ENCODE data around the gene ANKIB1. TPM values are rescaled to one million over a fixed set of nuclear protein-coding genes. Genes with fewer than 3 reads are reported as not detected.
A peak's percentile ranks its signal among the peaks of the same experiment; 100 is the strongest.
"Not testable (repeated sequence)": the region's sequence is repeated elsewhere in the genome, so short reads cannot be mapped to it uniquely, and the experiment has no call there.

Gene ANKIB1
- total and polyA plus RNA-seq, 2 donors from 2014 or later = 10.7 to 59.0 TPM

DNA sequence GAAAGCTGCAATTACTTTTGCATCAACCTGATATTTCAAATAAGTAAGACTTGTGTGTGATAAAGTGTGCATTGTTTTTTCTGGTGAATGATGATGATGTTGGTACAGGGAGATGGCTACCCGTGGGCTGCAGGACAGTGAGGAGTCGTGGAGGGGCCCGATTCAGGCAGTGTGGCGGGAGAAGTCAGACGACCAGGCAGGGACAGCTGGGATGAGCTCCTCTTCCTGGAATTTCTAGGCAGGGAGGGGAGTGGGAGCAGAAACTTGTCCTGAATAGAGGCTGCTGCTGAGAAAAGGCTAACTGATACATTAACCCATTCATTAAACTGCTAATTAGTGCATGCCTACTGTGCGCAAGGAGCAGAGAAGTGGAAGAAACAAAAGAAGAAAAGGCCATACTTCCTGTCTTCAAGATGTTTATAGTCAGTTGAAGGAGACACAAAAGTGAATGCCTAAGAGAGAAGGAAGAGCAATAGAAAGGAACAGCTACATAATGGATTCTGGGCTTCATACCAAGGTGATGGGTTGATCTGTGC lies 192.2 kb downstream of the ANKIB1 start:
- Histone ChIP-seq H3K4me3 (ENCODE audit: low read length in 3 of 3) (no peak overlapping the region), H3K4me1 (ENCODE audit: control insufficient read depth in 2 of 3, insufficient read depth in 2 of 3, low read depth in 1 of 3, low read length in 3 of 3) (no peaks in the 10 kb centered on the region), H3K9me3 (ENCODE audit: control insufficient read depth in 2 of 3, insufficient read depth in 1 of 3, low read length in 3 of 3) (no peaks in the 10 kb centered on the region), H3K27me3 (ENCODE audit: control insufficient read depth, insufficient read depth, low read length) (no peaks in the 10 kb centered on the region), H3K27ac (ENCODE audit: low read depth in 2 of 2, low read length in 2 of 2) (no peak overlapping the region), H3K9ac (ENCODE audit: low read length in 3 of 3) (no peak overlapping the region), H3K36me3 (ENCODE audit: control insufficient read depth in 2 of 3, insufficient read depth in 3 of 3, low read length in 3 of 3) (no peaks in the 10 kb centered on the region)
- intact Hi-C loops (cut with DNase I) = no loop called here
- DNase-seq (no peak), FAIRE-seq (no peak)
- TF ChIP-seq, protein P1, sequence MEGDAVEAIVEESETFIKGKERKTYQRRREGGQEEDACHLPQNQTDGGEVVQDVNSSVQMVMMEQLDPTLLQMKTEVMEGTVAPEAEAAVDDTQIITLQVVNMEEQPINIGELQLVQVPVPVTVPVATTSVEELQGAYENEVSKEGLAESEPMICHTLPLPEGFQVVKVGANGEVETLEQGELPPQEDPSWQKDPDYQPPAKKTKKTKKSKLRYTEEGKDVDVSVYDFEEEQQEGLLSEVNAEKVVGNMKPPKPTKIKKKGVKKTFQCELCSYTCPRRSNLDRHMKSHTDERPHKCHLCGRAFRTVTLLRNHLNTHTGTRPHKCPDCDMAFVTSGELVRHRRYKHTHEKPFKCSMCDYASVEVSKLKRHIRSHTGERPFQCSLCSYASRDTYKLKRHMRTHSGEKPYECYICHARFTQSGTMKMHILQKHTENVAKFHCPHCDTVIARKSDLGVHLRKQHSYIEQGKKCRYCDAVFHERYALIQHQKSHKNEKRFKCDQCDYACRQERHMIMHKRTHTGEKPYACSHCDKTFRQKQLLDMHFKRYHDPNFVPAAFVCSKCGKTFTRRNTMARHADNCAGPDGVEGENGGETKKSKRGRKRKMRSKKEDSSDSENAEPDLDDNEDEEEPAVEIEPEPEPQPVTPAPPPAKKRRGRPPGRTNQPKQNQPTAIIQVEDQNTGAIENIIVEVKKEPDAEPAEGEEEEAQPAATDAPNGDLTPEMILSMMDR (IDR thresholded peaks at IDR 0.05; ENCODE audit: borderline replicate concordance, extremely low read depth, insufficient read depth) = no peak

DNA sequence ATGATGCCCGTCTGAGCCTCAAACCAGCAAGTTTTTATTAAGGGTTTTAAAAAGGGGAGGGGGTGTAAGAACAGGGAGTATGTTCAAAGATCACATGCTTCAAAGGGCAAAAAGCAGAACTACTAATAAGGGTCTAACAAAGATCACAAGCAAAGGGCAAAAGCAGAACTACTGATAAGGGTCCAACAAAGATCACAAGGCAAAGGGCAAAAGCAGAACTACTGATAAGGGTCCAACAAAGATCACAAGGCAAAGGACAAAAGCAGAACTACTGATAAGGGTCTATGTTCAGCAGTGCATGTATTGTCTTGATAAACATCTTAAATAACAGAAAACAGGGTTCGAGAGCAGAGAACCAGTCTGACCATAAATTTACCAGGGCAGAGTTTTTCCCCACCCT lies 196.9 kb downstream of the ANKIB1 start:
- H3K27ac ChIP-seq (ENCODE audit: low read depth in 2 of 2, low read length in 2 of 2); H3K36me3 ChIP-seq (ENCODE audit: control insufficient read depth in 2 of 3, insufficient read depth in 3 of 3, low read length in 3 of 3); H3K27me3 ChIP-seq (ENCODE audit: control insufficient read depth, insufficient read depth, low read length); intact Hi-C loops (cut with DNase I); H3K9me3 ChIP-seq (ENCODE audit: control insufficient read depth in 2 of 3, insufficient read depth in 1 of 3, low read length in 3 of 3); H3K9ac ChIP-seq (ENCODE audit: low read length in 3 of 3); H3K4me1 ChIP-seq (ENCODE audit: control insufficient read depth in 2 of 3, insufficient read depth in 2 of 3, low read depth in 1 of 3, low read length in 3 of 3); DNase-seq; FAIRE-seq; H3K4me3 ChIP-seq (ENCODE audit: low read length in 3 of 3): not testable (repeated sequence)

DNA sequence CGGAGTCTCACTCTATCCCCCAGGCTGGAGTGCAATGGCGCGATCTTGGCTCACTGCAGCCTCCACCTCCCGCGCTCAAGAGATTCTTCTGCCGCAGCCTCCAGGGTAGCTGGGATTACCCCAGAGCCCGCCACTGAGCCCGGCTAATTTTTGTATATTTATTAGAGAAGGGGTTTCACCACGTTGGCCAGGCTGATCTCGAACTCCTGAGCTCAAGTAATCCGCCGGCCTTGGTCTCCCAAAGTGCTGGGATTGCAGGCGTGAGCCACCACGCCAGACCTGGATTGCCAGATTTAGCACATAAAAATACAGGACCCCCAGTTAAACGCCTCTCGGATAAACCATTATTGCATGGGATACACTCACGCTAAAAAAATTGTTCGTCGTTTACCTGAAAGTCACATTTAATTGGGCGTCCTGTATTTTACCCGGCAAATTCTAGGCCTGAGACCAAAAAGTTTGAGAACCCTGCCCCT lies 201.1 kb downstream of the ANKIB1 start:
- no peak overlapping the region for H3K27ac ChIP-seq (ENCODE audit: low read depth in 2 of 2, low read length in 2 of 2)
- TF ChIP-seq, protein P1 (IDR thresholded peaks at IDR 0.05; ENCODE audit: borderline replicate concordance, extremely low read depth, insufficient read depth) = no peak
- H3K4me1 ChIP-seq (ENCODE audit: control insufficient read depth in 2 of 3, insufficient read depth in 2 of 3, low read depth in 1 of 3, low read length in 3 of 3) = peaks cover 0 to 4% (median 0%) of the 10 kb centered on the region in 3 donors
- H3K4me3 ChIP-seq (ENCODE audit: low read length in 3 of 3) = peak overlapping the region in 2 of 3 donors; percentile 67 to 73
- H3K9me3 ChIP-seq (ENCODE audit: control insufficient read depth in 2 of 3, insufficient read depth in 1 of 3, low read length in 3 of 3) = no peaks in the 10 kb centered on the region
- peak; percentile 55 for FAIRE-seq
- H3K27me3 ChIP-seq (ENCODE audit: control insufficient read depth, insufficient read depth, low read length) = no peaks in the 10 kb centered on the region
- DNase-seq = no peak
- peak overlapping the region in 1 of 3 donors; percentile 45 for H3K9ac ChIP-seq (ENCODE audit: low read length in 3 of 3)
- intact Hi-C loops (cut with DNase I) = no loop called here
- peaks cover 8 to 20% (median 17%) of the 10 kb centered on the region in 3 donors for H3K36me3 ChIP-seq (ENCODE audit: control insufficient read depth in 2 of 3, insufficient read depth in 3 of 3, low read length in 3 of 3)

DNA sequence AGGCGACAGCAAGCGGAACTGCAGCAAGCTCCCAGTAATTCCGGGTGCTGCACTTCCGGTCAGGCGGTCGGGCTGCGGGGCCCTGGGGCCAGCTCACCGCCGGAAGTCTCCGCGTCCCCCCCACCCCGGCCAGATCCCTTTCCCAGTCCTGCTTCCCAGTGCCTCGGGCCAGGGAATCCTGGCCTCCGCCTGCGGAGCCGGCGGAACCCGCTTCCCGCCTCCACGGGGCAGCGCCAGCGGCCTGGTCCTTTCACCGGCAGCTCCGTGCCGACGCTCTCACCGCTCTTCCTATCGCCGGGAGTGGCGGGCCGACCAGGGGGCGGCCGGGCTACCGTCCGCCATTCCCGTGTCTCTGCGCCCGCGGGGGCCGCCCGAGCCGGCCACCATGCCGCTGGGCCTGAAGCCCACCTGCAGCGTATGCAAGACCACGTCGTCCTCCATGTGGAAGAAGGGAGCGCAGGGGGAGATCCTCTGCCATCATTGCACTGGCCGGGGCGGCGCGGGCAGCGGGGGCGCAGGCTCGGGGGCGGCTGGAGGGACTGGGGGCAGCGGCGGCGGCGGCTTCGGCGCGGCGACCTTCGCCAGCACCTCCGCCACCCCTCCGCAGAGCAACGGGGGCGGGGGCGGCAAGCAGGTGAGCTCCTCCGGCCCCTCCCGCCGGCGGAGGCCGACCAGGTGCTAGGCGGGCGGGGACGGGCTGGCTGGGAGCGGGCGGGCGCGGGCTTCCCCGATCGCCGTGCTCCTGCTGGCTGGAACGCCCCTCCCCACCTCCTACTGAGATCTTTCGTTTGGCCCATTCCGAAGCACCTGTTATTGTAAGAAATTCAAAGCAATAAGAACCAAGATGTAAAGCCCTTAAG lies 201.8 kb downstream of the ANKIB1 start, which contains the start of gene GATAD1:
TSS of gene GATAD1 (plus strand) at position 138 of the 860 bp plus-strand sequence. CDS start at position 386, 248 bp downstream.
- Histone ChIP-seq H3K36me3 (ENCODE audit: control insufficient read depth in 2 of 3, insufficient read depth in 3 of 3, low read length in 3 of 3) (peaks cover 14 to 26% (median 17%) of the 10 kb centered on the region in 3 donors), H3K9ac (ENCODE audit: low read length in 3 of 3) (peak within 1 kb of the TSS; percentile 77 to 98 (median 84)), H3K9me3 (ENCODE audit: control insufficient read depth in 2 of 3, insufficient read depth in 1 of 3, low read length in 3 of 3) (no peaks in the 10 kb centered on the region), H3K27me3 (ENCODE audit: control insufficient read depth, insufficient read depth, low read length) (no peaks in the 10 kb centered on the region), H3K4me3 (ENCODE audit: low read length in 3 of 3) (peak within 1 kb of the TSS; percentile 73 to 90 (median 86)), H3K27ac (ENCODE audit: low read depth in 2 of 2, low read length in 2 of 2) (peak within 1 kb of the TSS; percentile 87 to 93), H3K4me1 (ENCODE audit: control insufficient read depth in 2 of 3, insufficient read depth in 2 of 3, low read depth in 1 of 3, low read length in 3 of 3) (peaks cover 0 to 4% (median 0%) of the 10 kb centered on the region in 3 donors)
- intact Hi-C loops (cut with DNase I) = no loop called here
- DNase-seq (peak; percentile 95 to 98 (median 97)), FAIRE-seq (no peak)
- TF ChIP-seq, protein P1 (IDR thresholded peaks at IDR 0.05; ENCODE audit: borderline replicate concordance, extremely low read depth, insufficient read depth) = peak; percentile 90

All from kidney (tissue), 14 donors.